GM18520 (cell line): ENCODE results near the gene DNM3.

Source experiments
- ATAC-seq: cut with Tn5 transposase; IDR thresholded peaks from one replicate; pipeline ENCODE4 v1.9.1; 2021; ENCODE audit not compliant: unreplicated experiment

Gene DNM3

DNA sequence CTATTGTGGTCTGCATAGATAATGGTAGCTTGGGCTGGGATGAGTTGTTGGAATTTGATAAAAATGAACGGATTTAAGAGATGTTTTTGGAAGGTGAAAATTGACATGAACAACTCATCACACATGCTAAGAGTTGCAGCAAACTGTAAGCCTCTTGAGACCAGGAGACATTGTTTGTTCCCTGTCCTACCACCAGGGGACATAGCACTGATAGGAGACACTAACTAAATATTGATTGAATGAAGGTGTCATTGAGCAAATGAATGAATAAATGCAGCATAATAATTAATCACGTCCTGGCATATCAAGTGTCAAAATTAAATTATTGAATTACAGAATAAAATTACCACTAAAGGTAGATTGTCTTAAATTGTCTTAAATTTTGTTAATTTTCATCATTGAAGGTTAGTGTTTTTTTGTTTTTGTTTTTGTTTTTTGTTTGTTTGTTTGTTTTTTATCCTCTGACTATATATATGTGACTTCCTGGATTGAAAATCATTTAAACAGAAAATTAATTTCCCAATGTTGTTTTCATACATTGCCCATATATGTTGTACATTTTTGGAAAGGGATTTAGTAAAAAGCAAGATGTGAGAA, 293.9 kb downstream of the DNM3 start:
- no peak for ATAC-seq

GRCh38 chr1:172135978-172136610, 294.8 kb downstream of the DNM3 start:
- ATAC-seq, result no peak

DNA sequence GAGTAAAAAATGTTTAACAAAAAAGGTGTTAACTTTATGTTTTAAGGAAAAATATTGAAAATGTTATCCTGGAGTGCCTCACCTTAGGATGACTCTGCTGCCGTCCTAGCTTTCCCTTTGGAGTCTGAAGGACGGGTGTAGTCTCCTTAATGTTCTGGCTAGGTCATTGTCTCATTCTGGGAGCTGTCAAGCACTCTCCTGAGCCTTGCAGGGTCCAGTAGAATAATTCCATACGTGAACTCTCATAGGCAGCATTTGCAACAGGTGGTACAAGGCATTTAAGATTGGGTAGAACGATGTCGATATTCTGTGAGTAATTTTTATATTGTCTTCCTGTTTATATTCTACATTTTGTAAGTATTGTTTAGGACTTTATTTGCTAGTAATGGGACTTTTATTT, 295.6 kb downstream of the DNM3 start:
- ATAC-seq, result no peak

GRCh38 chr1:172137703-172138454, 296.6 kb downstream of the DNM3 start:
- no peak for ATAC-seq

- no peak for ATAC-seq
Measured at GRCh38 chr1:172138634-172139033, 297.3 kb downstream of the DNM3 start.

DNA sequence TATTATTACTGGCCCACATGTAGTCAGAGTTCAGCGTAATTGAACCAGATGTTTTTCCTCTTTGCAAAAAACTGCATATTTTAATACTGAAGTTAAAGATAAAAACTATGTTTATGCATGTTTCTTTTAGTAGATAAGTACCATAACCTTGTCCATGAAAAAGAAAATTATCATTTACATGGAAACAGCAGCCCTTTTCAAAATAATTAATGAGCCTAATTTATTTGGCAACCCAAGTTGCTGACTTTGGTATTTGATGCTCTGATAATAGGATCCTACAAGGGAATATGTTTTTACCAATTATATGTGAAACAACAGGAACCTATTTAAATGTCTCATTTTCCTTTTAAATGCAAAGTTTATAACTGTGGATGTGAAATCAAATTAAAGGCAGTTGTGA, 297.9 kb downstream of the DNM3 start:
- no peak for ATAC-seq

GRCh38 chr1:172140072-172140471, 298.8 kb downstream of the DNM3 start:
- no peak for ATAC-seq

DNA sequence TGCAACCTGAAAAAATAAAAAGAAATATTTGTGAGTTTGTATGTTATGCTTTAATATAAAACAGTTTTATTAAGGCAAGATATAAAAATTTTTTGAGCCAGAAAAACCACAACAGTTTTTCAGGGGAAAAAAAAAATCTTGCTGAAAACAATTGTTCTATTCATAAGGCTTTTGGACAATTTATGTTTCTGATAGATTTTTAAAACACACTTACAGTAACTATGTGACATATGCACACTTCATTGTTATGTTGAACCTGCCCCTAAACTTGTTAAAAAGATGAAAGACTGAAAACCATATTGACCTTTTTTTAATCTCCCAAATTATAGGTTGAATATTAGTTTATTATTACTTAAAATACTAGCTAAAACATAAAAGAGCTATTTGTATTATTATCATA, 299.3 kb downstream of the DNM3 start:
- ATAC-seq, result no peak

DNA sequence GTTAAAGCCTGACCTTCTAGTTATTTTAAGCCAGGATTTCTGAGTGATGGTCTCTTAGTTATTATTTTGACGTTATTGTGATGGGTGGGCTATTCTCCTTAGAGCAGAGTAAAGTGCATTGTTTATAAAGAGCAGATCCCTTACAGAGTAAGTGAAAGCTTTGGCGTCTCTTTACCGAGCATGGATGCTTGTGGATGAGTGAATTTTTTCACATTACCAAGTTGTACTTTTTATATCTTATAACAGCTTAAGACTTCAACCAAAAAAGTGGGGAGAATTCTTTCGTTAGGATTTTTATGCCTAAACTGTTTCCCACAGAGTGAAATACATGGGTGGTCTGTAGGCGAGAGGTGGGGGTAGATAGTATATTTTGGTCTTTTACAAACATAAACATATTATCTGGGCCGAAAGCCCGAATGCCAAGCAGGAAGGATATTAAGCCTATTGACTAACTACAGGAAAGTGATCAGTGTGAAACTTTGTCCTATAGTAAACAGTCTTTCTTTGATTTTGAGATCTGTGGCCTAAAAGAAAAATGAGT, 300.1 kb downstream of the DNM3 start:
- no peak for ATAC-seq

DNA sequence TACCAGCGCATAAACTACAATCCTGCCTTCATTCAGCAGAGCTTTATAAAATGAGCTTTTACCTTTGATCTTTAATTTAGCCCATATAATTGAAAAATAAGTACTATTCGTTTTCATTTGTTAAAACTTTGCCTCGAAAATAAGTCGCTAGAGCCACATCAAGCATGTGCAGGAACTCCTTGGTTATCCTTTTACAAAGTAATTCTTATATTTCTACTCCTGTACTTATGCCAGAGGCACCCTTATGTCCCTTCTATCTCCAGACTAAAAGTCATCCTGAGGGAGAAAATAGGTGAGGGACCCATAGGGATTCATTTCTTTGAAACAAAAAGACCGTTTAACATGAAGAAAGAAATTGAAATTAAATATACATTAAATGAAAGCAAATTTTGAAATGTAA, 301.0 kb downstream of the DNM3 start:
- no peak for ATAC-seq

DNA sequence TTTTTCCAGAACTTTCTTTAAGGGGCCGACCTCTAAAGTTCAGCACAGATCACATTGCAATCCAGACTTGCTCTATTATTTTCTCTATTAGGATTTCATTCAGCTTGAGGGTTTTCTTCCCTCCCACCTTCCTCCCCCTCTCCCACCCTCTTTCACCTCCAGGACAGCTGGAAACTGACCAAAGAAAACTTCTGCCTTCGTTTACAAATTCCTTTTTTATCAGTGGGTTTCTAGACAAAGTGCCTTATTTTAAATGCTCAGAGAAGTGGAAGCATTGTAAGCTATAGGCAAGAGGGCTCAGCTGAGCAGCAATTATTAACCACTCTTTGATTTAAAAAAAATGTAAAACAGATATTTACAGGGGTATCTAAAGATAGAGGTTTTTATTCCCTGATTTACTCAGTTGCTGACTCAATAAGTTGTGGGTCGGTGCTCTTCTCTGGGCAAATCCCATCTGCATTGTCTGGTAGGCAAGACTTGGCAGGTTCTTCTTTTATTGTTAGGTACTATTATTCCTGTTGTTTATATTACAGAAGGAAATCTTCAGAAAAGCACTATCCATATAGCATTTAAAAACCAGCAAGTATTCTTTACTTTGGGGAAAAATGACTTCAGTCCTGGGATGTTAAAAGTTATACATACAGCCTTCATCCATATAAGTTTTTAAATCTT, 302.2 kb downstream of the DNM3 start:
- ATAC-seq, result no peak

GRCh38 chr1:172144445-172145061, 303.3 kb downstream of the DNM3 start:
- no peak for ATAC-seq

- ATAC-seq, result no peak
Measured at GRCh38 chr1:172145231-172145651, 303.9 kb downstream of the DNM3 start.

DNA sequence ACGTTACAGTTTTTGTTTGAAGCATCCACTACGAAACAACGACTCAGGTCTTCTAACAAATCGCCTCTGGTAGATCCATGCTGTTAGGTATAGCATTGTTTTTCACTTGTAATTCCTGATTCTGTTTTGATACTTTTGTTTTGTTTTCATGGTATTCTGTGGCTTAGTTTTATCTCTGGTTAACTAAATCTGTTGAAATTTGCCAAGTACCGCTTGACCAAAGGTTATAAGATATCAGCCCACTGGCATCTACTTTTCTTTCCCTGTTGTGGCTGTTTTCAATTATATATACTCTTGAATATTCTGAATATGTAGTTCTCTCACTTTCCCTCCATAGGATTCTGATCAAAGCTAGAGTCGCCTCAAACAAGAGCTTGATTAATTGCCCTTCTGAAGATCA, 304.4 kb downstream of the DNM3 start:
- ATAC-seq, result no peak

DNA sequence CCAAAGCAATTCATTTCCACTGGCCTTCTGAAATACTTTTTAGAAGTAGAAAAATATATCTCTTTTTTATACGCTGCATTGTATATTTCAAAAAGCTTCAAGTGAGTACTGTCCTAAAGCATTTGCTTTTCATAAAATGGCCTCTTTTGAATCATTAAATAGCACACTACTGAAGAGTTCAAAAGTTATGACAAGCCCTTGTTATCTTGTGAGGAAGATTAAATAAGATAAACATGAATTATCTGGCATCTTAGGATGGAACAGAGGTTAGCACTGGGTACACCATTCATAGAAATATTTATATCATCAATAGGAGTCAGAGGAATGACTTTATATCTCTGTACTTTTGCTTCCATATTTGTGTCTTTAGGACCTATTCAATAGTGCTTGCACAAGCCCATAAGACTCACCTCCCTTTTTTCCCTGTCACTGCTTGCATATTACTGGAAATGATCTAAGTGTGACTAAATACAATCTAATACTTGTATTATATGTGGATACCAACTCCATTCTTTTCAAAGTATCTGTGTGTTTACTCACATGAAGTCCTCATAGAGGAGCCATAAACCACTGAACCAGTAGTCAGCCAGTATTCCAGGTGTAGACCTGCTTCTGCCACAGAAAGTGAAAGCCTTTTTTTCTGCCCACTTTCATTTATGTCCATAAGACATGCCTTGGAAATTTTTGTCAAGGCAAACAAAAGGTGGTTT, 305.0 kb downstream of the DNM3 start:
- no peak for ATAC-seq

- ATAC-seq, result no peak
Measured at GRCh38 chr1:172147541-172147940, 306.2 kb downstream of the DNM3 start.

- no peak for ATAC-seq
Measured at GRCh38 chr1:172148213-172148612, 306.9 kb downstream of the DNM3 start.

DNA sequence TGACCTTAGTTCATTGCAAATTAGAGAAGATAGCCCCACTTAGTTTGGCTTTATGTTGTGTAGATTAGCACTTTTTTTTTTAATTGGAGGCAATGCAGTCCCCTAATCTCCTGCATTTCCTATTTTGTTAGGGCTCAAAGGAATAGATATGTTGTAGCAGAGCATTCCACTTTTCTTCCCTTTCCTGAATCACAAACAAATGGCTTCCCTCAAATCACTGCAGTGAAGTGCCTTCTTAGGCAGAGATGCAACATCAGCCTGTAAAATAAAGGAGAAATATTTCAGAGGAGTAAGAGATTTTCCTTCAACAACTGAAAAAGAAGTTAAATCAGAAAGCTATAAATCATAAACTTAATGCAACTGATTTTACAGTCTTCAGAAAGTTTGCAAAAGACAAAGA, 307.4 kb downstream of the DNM3 start:
- ATAC-seq, result no peak

GRCh38 chr1:172149346-172149745, 308.0 kb downstream of the DNM3 start:
- no peak for ATAC-seq

- ATAC-seq, result peak; percentile 73
Measured at GRCh38 chr1:172154551-172154950, 313.3 kb downstream of the DNM3 start.
